Breast epithelium (tissue), 3 donors: ENCODE results near the gene ATG5.

Source experiments
- CTCF ChIP-seq, 3 donors: fragments of 450-650 bp; IDR thresholded peaks; one replicate each; pipeline ENCODE4 v1.5.1; 2016 to 2017; ENCODE audit warnings: antibody characterized with exemption in 3 of 3, mild to moderate bottlenecking in 3 of 3, moderate library complexity in 3 of 3
- POLR2A ChIP-seq: fragments of 450-650 bp; IDR thresholded peaks from one replicate; pipeline ENCODE4 v1.6.1; 2016; ENCODE audit warnings: antibody characterized with exemption, mild to moderate bottlenecking, moderate library complexity

DNA sequence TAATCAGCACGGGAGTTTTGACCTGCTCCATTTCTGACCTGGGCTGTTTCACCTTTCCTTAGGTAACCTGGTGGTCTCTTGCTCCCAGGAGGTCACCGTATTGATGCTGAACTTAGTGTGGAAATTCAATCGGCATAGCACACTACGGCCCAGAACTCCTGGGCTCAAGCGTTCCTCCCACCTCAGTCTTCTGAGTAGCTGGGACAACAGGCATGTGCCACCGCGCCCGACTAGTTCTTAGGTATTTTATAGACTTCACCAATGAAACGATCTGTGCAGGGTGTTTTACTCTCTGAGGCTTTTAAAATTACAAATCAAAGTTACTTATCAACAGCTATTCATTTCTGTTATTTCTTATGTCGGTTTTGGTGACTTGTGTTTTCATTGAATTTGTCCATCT is 42.1 kb downstream of the ATG5 start:
- TF ChIP-seq CTCF (IDR thresholded peaks at IDR 0.05) = no peak
- TF ChIP-seq POLR2A = no peak
